ENCODE data around the gene KSR1. TPM values are rescaled to one million over a fixed set of nuclear protein-coding genes. Genes with fewer than 3 reads are reported as not detected.

The KSR1 gene
- total RNA-seq, 2 donors from 2014 or later, result 33.7 to 46.3 TPM

DNA sequence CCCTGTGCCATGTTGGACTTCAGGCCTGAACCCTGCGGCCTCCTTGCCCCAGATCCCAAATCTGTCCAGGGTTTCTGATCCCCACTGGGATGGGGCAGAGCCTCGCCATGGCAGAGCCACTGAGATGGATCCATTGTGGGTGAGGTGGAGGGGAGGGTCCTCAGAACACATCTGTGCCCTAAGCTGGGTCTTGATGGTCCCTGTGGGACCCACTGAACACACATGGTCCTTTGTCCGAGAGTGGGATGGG is 38.0 kb upstream of the KSR1 start:
- TF ChIP-seq, protein P1, sequence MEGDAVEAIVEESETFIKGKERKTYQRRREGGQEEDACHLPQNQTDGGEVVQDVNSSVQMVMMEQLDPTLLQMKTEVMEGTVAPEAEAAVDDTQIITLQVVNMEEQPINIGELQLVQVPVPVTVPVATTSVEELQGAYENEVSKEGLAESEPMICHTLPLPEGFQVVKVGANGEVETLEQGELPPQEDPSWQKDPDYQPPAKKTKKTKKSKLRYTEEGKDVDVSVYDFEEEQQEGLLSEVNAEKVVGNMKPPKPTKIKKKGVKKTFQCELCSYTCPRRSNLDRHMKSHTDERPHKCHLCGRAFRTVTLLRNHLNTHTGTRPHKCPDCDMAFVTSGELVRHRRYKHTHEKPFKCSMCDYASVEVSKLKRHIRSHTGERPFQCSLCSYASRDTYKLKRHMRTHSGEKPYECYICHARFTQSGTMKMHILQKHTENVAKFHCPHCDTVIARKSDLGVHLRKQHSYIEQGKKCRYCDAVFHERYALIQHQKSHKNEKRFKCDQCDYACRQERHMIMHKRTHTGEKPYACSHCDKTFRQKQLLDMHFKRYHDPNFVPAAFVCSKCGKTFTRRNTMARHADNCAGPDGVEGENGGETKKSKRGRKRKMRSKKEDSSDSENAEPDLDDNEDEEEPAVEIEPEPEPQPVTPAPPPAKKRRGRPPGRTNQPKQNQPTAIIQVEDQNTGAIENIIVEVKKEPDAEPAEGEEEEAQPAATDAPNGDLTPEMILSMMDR (conservative IDR thresholded peaks at IDR 0.05), result no peak
- WGBS, 2 experiments (ENCODE audit: insufficient coverage in 1 of 2, insufficient read length in 1 of 2), result 90 to 92% methylated on average over 2 to 3 of the region's 3 CpGs
- Histone ChIP-seq H3K4me3 (ENCODE audit: low read length) (no peak overlapping the region), H3K9ac (ENCODE audit: extremely low read depth, low read length, poor library complexity, severe bottlenecking) (no peak overlapping the region), H3K27me3 (ENCODE audit: control insufficient read depth, insufficient read depth, low read length, poor library complexity, severe bottlenecking) (no peaks in the 10 kb centered on the region), H3K36me3 (ENCODE audit: control insufficient read depth, insufficient read depth, low read length) (no peaks in the 10 kb centered on the region), H3K9me3 (ENCODE audit: control insufficient read depth, low read length) (no peaks in the 10 kb centered on the region), H3K27ac (ENCODE audit: low read depth, low read length) (no peak overlapping the region), H3K4me1 (ENCODE audit: control insufficient read depth, insufficient read depth, low read length) (no peaks in the 10 kb centered on the region)
- Mint-ChIP-seq H3K9me3 (no peaks in the 10 kb centered on the region), H3K27me3 (ENCODE audit: insufficient read depth) (peaks cover 2% of the 10 kb centered on the region), H3K36me3 (ENCODE audit: low read depth) (no peaks in the 10 kb centered on the region), H3K27ac (no peak overlapping the region), H3K4me3 (no peak overlapping the region), H3K4me1 (no peaks in the 10 kb centered on the region)
- DNase-seq, result no peak

DNA sequence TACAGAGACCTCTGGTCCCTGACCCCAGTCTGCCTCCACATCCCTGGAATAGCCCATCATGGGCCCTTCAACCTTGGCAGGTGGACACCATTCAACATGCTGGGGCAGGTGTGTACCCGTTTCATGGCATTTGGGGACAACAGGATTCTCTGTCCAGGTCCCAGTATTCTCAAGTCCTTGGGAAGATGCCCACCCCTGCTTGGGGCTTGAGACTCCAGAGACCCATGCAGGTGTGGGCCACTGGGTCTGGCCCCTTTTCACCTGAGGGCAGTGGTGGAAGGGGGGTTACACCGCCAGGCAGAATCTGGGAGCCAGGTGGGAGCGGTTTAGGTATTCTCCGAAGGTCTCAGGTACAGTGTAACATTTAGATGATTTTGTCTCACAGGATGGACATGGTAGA is 37.1 kb upstream of the KSR1 start:
- H3K9ac ChIP-seq (ENCODE audit: extremely low read depth, low read length, poor library complexity, severe bottlenecking), result no peak overlapping the region
- no peaks in the 10 kb centered on the region for H3K27me3 ChIP-seq (ENCODE audit: control insufficient read depth, insufficient read depth, low read length, poor library complexity, severe bottlenecking)
- H3K36me3 ChIP-seq (ENCODE audit: control insufficient read depth, insufficient read depth, low read length), result no peaks in the 10 kb centered on the region
- no peak overlapping the region for H3K27ac ChIP-seq (ENCODE audit: low read depth, low read length)
- Mint-ChIP-seq H3K9me3 (no peaks in the 10 kb centered on the region), H3K27me3 (ENCODE audit: insufficient read depth) (peaks cover 2% of the 10 kb centered on the region), H3K4me3 (no peak overlapping the region), H3K27ac (no peak overlapping the region), H3K4me1 (no peaks in the 10 kb centered on the region), H3K36me3 (ENCODE audit: low read depth) (no peaks in the 10 kb centered on the region)
- TF ChIP-seq, protein P1 (conservative IDR thresholded peaks at IDR 0.05), result no peak
- DNase-seq, result no peak
- H3K4me3 ChIP-seq (ENCODE audit: low read length), result no peak overlapping the region
- no peaks in the 10 kb centered on the region for H3K9me3 ChIP-seq (ENCODE audit: control insufficient read depth, low read length)
- no peaks in the 10 kb centered on the region for H3K4me1 ChIP-seq (ENCODE audit: control insufficient read depth, insufficient read depth, low read length)
- 90 to 97% methylated on average over 4 of the region's 4 CpGs for WGBS, 2 experiments (ENCODE audit: insufficient coverage in 1 of 2, insufficient read length in 1 of 2)

DNA sequence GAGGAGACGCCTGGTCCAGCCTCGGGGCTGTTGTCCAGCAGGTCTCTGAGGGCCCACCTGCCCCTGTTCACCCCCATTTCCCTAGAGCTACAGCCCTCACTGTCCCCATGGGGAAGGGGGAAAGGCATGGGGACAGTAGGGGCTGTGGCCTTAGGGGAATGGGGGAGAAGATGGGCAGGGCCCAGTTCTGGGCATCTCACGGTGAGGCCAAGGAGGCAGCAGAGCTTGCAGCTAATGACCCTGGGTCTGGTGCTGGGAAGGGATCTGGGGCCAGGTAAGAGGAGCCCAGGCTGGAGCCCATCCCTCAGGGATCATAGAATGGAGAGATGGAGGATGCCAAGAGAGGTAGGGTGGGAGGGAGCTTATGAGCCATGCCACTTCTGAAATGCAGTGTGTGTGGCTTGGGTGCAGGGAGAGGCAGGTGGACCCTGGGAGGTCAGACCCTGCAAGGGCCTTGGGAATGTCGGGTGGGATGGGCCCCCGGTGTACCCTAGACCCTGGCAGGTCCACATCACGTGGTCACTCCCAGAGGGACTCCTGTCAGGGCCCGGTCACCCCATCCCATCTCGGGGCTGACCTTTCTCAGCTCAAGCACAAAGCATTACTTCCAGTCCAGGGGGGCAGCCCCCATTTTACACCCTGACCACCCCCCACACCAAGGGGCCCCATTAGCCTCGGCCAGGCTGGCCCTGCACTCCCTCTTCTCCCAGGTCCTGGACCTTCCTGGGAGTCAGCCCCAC is 35.9 kb upstream of the KSR1 start:
- H3K4me3 ChIP-seq (ENCODE audit: low read length), result no peak overlapping the region
- H3K9me3 ChIP-seq (ENCODE audit: control insufficient read depth, low read length), result no peaks in the 10 kb centered on the region
- no peaks in the 10 kb centered on the region for H3K36me3 Mint-ChIP-seq (ENCODE audit: low read depth)
- no peak overlapping the region for H3K27ac ChIP-seq (ENCODE audit: low read depth, low read length)
- H3K27ac Mint-ChIP-seq, result no peak overlapping the region
- no peaks in the 10 kb centered on the region for H3K36me3 ChIP-seq (ENCODE audit: control insufficient read depth, insufficient read depth, low read length)
- DNase-seq, result no peak
- no peaks in the 10 kb centered on the region for H3K9me3 Mint-ChIP-seq
- peaks cover 2% of the 10 kb centered on the region for H3K27me3 Mint-ChIP-seq (ENCODE audit: insufficient read depth)
- H3K9ac ChIP-seq (ENCODE audit: extremely low read depth, low read length, poor library complexity, severe bottlenecking), result no peak overlapping the region
- H3K27me3 ChIP-seq (ENCODE audit: control insufficient read depth, insufficient read depth, low read length, poor library complexity, severe bottlenecking), result no peaks in the 10 kb centered on the region
- 94% methylated on average over 2 to 9 of the region's 9 CpGs for WGBS, 2 experiments (ENCODE audit: insufficient coverage in 1 of 2, insufficient read length in 1 of 2)
- no peak overlapping the region for H3K4me3 Mint-ChIP-seq
- TF ChIP-seq, protein P1 (conservative IDR thresholded peaks at IDR 0.05), result no peak
- H3K4me1 Mint-ChIP-seq, result no peaks in the 10 kb centered on the region
- no peaks in the 10 kb centered on the region for H3K4me1 ChIP-seq (ENCODE audit: control insufficient read depth, insufficient read depth, low read length)
